CD4-positive, alpha-beta T cell treated with Interleukin-21 for 1 hour (primary cell): ENCODE measurements around the gene LRRC59.
"Not testable (repeated sequence)": the region's sequence is repeated elsewhere in the genome, so short reads cannot be mapped to it uniquely, and the experiment has no call there.

Experiments used
- DNase-seq: peaks from one replicate; pipeline ENCODE4 v3.0.0-alpha.2; 2020

LRRC59 gene

GRCh38 chr17:50397111-50397918 is at the start of gene LRRC59:
Gene LRRC59 (minus strand): TSS chr17:50397523. CDS start chr17:50397317, 206 bp downstream.
- peak; percentile 94 for DNase-seq

- no peak for DNase-seq
These were observed 48.5 kb upstream of the LRRC59 start for GRCh38 chr17:50445730-50446325.

- DNase-seq = no peak
These were observed 47.8 kb upstream of the LRRC59 start for GRCh38 chr17:50444841-50445715.

- no peak for DNase-seq
These were observed 46.2 kb upstream of the LRRC59 start for GRCh38 chr17:50443505-50443974.

- no peak for DNase-seq
These were observed 43.8 kb upstream of the LRRC59 start for GRCh38 chr17:50440838-50441829.

- no peak for DNase-seq
These were observed 43.0 kb upstream of the LRRC59 start for GRCh38 chr17:50440172-50440837.

GRCh38 chr17:50439008-50439407 is 41.7 kb upstream of the LRRC59 start:
- no peak for DNase-seq

- no peak for DNase-seq
These were observed 40.1 kb upstream of the LRRC59 start for GRCh38 chr17:50437409-50437808.

GRCh38 chr17:50432125-50432762 is 34.9 kb upstream of the LRRC59 start:
- DNase-seq = no peak

- DNase-seq = no peak
These were observed 33.7 kb upstream of the LRRC59 start for GRCh38 chr17:50430821-50431618.

GRCh38 chr17:50429793-50430192 is 32.5 kb upstream of the LRRC59 start:
- DNase-seq = no peak

- no peak for DNase-seq
These were observed 31.6 kb upstream of the LRRC59 start for GRCh38 chr17:50428831-50429424.

GRCh38 chr17:50428126-50428525 is 30.8 kb upstream of the LRRC59 start:
- not testable (repeated sequence) for DNase-seq

- peak; percentile 17 for DNase-seq
These were observed 29.8 kb upstream of the LRRC59 start for GRCh38 chr17:50426814-50427787.

- no peak for DNase-seq
These were observed 29.1 kb upstream of the LRRC59 start for GRCh38 chr17:50426472-50426782.

- DNase-seq = peak; percentile 75
These were observed 28.6 kb upstream of the LRRC59 start, which contains the start of gene ACSF2 for GRCh38 chr17:50425682-50426471. Gene ACSF2 (plus strand): TSS chr17:50426218. CDS start chr17:50426262, 44 bp downstream.

- DNase-seq = no peak
These were observed 27.8 kb upstream of the LRRC59 start for GRCh38 chr17:50424996-50425681.
